Astrocyte (in vitro differentiated cells and primary cell): Measurements from ENCODE around the gene IL1RL2. TPM values are rescaled to one million over a fixed set of nuclear protein-coding genes. Genes with fewer than 3 reads are reported as not detected.

Experiments used
- DNase-seq: peaks from one replicate; pipeline ENCODE4 v3.0.0-alpha.2; 2010; ENCODE audit warnings: low read depth
- FAIRE-seq: peaks from 2 replicates; lab custom pipeline; 2011; peaks lifted over from hg19 to GRCh38; lab: Jason Lieb, UNC
- H2AFZ ChIP-seq: 2 replicates; pipeline ENCODE4 v1.6.0; 2012; ENCODE audit warnings: low read depth, low read length, inconsistent platforms
- H3K27ac ChIP-seq: 2 replicates; pipeline ENCODE4 v1.5.1; 2011; ENCODE audit warnings: low read depth, low read length, inconsistent platforms
- H3K27me3 ChIP-seq: 2 replicates; pipeline ENCODE4 v1.6.0; 2011; ENCODE audit warnings: low read length, inconsistent platforms; ENCODE audit not compliant: insufficient read depth
- H3K36me3 ChIP-seq: 2 replicates; pipeline ENCODE4 v1.5.1; 2011; ENCODE audit warnings: low read length, inconsistent platforms; ENCODE audit not compliant: insufficient read depth
- H3K4me1 ChIP-seq: 2 replicates; pipeline ENCODE4 v1.5.1; 2011; ENCODE audit warnings: low read length, inconsistent platforms; ENCODE audit not compliant: insufficient read depth
- H3K4me2 ChIP-seq: 2 replicates; pipeline ENCODE4 v1.6.0; 2012; ENCODE audit warnings: low read length, inconsistent platforms
- H3K4me3 ChIP-seq: 2 replicates; pipeline ENCODE4 v1.5.1; 2011; ENCODE audit warnings: low read depth, mild to moderate bottlenecking, low read length, inconsistent platforms; ENCODE audit not compliant: insufficient read depth
- H3K79me2 ChIP-seq: 2 replicates; pipeline ENCODE4 v1.6.0; 2012; ENCODE audit warnings: mild to moderate bottlenecking, low read length, inconsistent platforms; ENCODE audit not compliant: insufficient read depth
- H3K9ac ChIP-seq: 2 replicates; pipeline ENCODE4 v1.6.0; 2012; ENCODE audit warnings: mild to moderate bottlenecking, low read length, inconsistent platforms
- H3K9me3 ChIP-seq: 2 replicates; pipeline ENCODE4 v1.5.1; 2012; ENCODE audit warnings: low read depth, mild to moderate bottlenecking, low read length, inconsistent platforms; ENCODE audit not compliant: insufficient read depth
- H4K20me1 ChIP-seq: 2 replicates; pipeline ENCODE4 v1.6.0; 2012; ENCODE audit warnings: low read length, inconsistent platforms; ENCODE audit not compliant: insufficient read depth
- H3K27ac Mint-ChIP-seq: one replicate; pipeline ENCODE4 v1.8.0; 2021; ENCODE audit warnings: mild to moderate bottlenecking, mixed read lengths; ENCODE audit not compliant: unreplicated experiment
- H3K27me3 Mint-ChIP-seq: one replicate; pipeline ENCODE4 v1.8.0; 2021; ENCODE audit warnings: low read depth, mixed read lengths; ENCODE audit not compliant: unreplicated experiment
- H3K36me3 Mint-ChIP-seq: one replicate; pipeline ENCODE4 v1.8.0; 2021; ENCODE audit warnings: low read depth, mixed read lengths; ENCODE audit not compliant: unreplicated experiment
- H3K4me1 Mint-ChIP-seq: one replicate; pipeline ENCODE4 v1.8.0; 2021; ENCODE audit warnings: low read depth, mixed read lengths; ENCODE audit not compliant: unreplicated experiment
- H3K4me3 Mint-ChIP-seq: one replicate; pipeline ENCODE4 v1.8.0; 2021; ENCODE audit warnings: mild to moderate bottlenecking, moderate library complexity, mixed read lengths; ENCODE audit not compliant: unreplicated experiment
- H3K9me3 Mint-ChIP-seq: one replicate; pipeline ENCODE4 v1.8.0; 2021; ENCODE audit warnings: mild to moderate bottlenecking, mixed read lengths; ENCODE audit not compliant: unreplicated experiment
- CTCF ChIP-seq: IDR thresholded peaks from 2 replicates; pipeline ENCODE4 v1.5.1; 2011; ENCODE audit warnings: low read depth, mild to moderate bottlenecking, inconsistent platforms, low read length, moderate library complexity; ENCODE audit not compliant: insufficient read depth
- EZH2 ChIP-seq: IDR thresholded peaks from 2 replicates; pipeline ENCODE4 v1.6.1; 2012; ENCODE audit warnings: mild to moderate bottlenecking, low read length, inconsistent platforms; ENCODE audit not compliant: insufficient read depth
- total RNA-seq: library from RNA; stranded (reverse); gene quantifications from 2 replicates; pipeline ENCODE4 v1.2.1, GENCODE V29; 2021

Gene IL1RL2
- total RNA-seq, 1 donor from 2014 or later: 0.43 TPM

- Histone ChIP-seq H3K4me2 (no peak overlapping the region), H2AFZ (no peak overlapping the region), H3K79me2 (no peaks in the 10 kb centered on the region), H3K9ac (no peak overlapping the region), H3K9me3 (no peaks in the 10 kb centered on the region), H3K36me3 (no peaks in the 10 kb centered on the region), H4K20me1 (no peaks in the 10 kb centered on the region), H3K4me3 (no peak overlapping the region), H3K27ac (no peak overlapping the region), H3K27me3 (no peaks in the 10 kb centered on the region), H3K4me1 (peaks cover 17% of the 10 kb centered on the region)
- Mint-ChIP-seq H3K9me3 (peaks cover 3% of the 10 kb centered on the region), H3K4me1 (peaks cover 22% of the 10 kb centered on the region), H3K27ac (no peak overlapping the region), H3K27me3 (no peaks in the 10 kb centered on the region), H3K36me3 (no peaks in the 10 kb centered on the region), H3K4me3 (no peak overlapping the region)
- DNase-seq (no peak), FAIRE-seq (no peak)
- no peak for TF ChIP-seq EZH2
- TF ChIP-seq CTCF: no peak
Observed at GRCh38 chr2:102230410-102230909, 43.6 kb downstream of the IL1RL2 start.

- Histone ChIP-seq H3K4me1 (peaks cover 4% of the 10 kb centered on the region), H3K27me3 (no peaks in the 10 kb centered on the region), H2AFZ (no peak overlapping the region), H3K27ac (no peak overlapping the region), H3K4me3 (no peak overlapping the region), H3K9me3 (no peaks in the 10 kb centered on the region), H4K20me1 (no peaks in the 10 kb centered on the region), H3K4me2 (no peak overlapping the region), H3K36me3 (no peaks in the 10 kb centered on the region), H3K79me2 (no peaks in the 10 kb centered on the region), H3K9ac (no peak overlapping the region)
- Mint-ChIP-seq H3K9me3 (peaks cover 3% of the 10 kb centered on the region), H3K4me3 (no peak overlapping the region), H3K27ac (no peak overlapping the region), H3K36me3 (no peaks in the 10 kb centered on the region), H3K4me1 (peaks cover 8% of the 10 kb centered on the region), H3K27me3 (peaks cover 2% of the 10 kb centered on the region)
- DNase-seq: no peak
- TF ChIP-seq CTCF: no peak
- no peak for TF ChIP-seq EZH2
- FAIRE-seq: no peak
Observed at GRCh38 chr2:102233132-102233884, 46.5 kb downstream of the IL1RL2 start.

- no peaks in the 10 kb centered on the region for H3K27me3 ChIP-seq
- no peak overlapping the region for H3K9ac ChIP-seq
- H4K20me1 ChIP-seq: no peaks in the 10 kb centered on the region
- no peak for FAIRE-seq
- no peak overlapping the region for H3K27ac Mint-ChIP-seq
- peaks cover 2% of the 10 kb centered on the region for H3K27me3 Mint-ChIP-seq
- H3K4me3 Mint-ChIP-seq: no peak overlapping the region
- H3K4me1 Mint-ChIP-seq: peaks cover 2% of the 10 kb centered on the region
- H3K9me3 Mint-ChIP-seq: peaks cover 5% of the 10 kb centered on the region
- H3K27ac ChIP-seq: no peak overlapping the region
- no peak overlapping the region for H2AFZ ChIP-seq
- TF ChIP-seq EZH2 (no peak), CTCF (no peak)
- no peaks in the 10 kb centered on the region for H3K36me3 ChIP-seq
- no peaks in the 10 kb centered on the region for H3K79me2 ChIP-seq
- DNase-seq: no peak
- H3K4me3 ChIP-seq: no peak overlapping the region
- H3K36me3 Mint-ChIP-seq: peaks cover 4% of the 10 kb centered on the region
- H3K9me3 ChIP-seq: no peaks in the 10 kb centered on the region
- peaks cover 6% of the 10 kb centered on the region for H3K4me1 ChIP-seq
- no peak overlapping the region for H3K4me2 ChIP-seq
Observed at GRCh38 chr2:102235042-102235473, 48.2 kb downstream of the IL1RL2 start.
